ENCODE data around the gene HECA.

DNA sequence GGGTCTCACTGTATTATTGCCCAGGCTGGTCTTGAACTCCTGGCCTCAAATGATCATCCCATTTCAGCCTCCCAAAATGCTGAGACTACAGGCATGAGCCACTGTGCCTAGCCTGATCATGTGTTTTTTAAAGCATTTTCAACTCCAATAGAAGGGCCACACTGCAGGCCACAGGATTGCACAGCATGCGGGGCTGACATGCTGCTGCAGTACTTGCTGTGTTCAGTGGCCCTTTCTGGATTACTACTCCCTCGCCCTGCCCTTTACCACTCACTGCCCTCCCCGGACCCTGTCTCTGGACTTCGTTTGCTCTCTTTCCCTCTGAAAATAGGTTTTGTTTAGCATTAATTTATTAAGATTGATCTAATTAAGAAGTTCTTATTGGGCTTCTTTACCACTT is 37.3 kb downstream of the HECA start:
- TF ChIP-seq POLR2A (IDR thresholded peaks at IDR 0.05): no peak
- TF ChIP-seq, protein P1, sequence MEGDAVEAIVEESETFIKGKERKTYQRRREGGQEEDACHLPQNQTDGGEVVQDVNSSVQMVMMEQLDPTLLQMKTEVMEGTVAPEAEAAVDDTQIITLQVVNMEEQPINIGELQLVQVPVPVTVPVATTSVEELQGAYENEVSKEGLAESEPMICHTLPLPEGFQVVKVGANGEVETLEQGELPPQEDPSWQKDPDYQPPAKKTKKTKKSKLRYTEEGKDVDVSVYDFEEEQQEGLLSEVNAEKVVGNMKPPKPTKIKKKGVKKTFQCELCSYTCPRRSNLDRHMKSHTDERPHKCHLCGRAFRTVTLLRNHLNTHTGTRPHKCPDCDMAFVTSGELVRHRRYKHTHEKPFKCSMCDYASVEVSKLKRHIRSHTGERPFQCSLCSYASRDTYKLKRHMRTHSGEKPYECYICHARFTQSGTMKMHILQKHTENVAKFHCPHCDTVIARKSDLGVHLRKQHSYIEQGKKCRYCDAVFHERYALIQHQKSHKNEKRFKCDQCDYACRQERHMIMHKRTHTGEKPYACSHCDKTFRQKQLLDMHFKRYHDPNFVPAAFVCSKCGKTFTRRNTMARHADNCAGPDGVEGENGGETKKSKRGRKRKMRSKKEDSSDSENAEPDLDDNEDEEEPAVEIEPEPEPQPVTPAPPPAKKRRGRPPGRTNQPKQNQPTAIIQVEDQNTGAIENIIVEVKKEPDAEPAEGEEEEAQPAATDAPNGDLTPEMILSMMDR (IDR thresholded peaks at IDR 0.05): no peak
- no peak for TF ChIP-seq EP300 (IDR thresholded peaks at IDR 0.05)
